Gastrocnemius medialis (tissue), 4 donors: ENCODE results near the gene CEP72. TPM values are rescaled to one million over a fixed set of nuclear protein-coding genes. Genes with fewer than 3 reads are reported as not detected.

Experiments used
- ATAC-seq, 2 donors: fragments of 150-250 bp; one replicate each; pipeline ENCODE4 v1.9.1; 2016
- DNase-seq, 2 donors: peaks; one replicate each; pipeline ENCODE4 v3.0.0-alpha.2; 2019
- H3K27ac ChIP-seq, 4 donors: fragments of 200-600 bp; sonication (generic); 1 replicate in 1 of 4; 2 replicates in 3 of 4; pipeline ENCODE4 v1.5.1; 2016 to 2018; ENCODE audit warnings: mild to moderate bottlenecking in 2 of 4, moderate library complexity in 1 of 4
- H3K27me3 ChIP-seq, 3 donors: fragments of 200-600 bp; sonication (generic) in 2 of 3; 1 replicate in 1 of 3; 2 replicates in 2 of 3; pipeline versions ENCODE4 v1.5.1 to v1.6.0; 2016 to 2019; ENCODE audit warnings: mild to moderate bottlenecking in 1 of 3, moderate library complexity in 1 of 3
- H3K36me3 ChIP-seq, 2 donors: fragments of 200-600 bp; sonication (generic) in 1 of 2; one replicate each; pipeline ENCODE4 v1.5.1; 2017 to 2018
- H3K4me1 ChIP-seq, 2 donors: fragments of 200-600 bp; sonication (generic) in 1 of 2; one replicate each; pipeline ENCODE4 v1.5.1; 2016 to 2017; ENCODE audit warnings: mild to moderate bottlenecking in 2 of 2
- H3K4me3 ChIP-seq, 4 donors: fragments of 200-600 bp; sonication (generic) in 3 of 4; 1 replicate in 1 of 4; 2 replicates in 3 of 4; pipeline ENCODE4 v1.5.1; 2016 to 2019; ENCODE audit warnings: mild to moderate bottlenecking in 2 of 4
- H3K9me3 ChIP-seq, 3 donors: fragments of 200-600 bp; sonication (generic) in 2 of 3; 1 replicate in 1 of 3; 2 replicates in 2 of 3; pipeline ENCODE4 v1.5.1; 2016 to 2019
- POLR2A ChIP-seq, 2 donors: fragments of 450-650 bp; IDR thresholded peaks; one replicate each; pipeline ENCODE4 v1.6.1; 2017; ENCODE audit warnings: antibody characterized with exemption in 2 of 2, mild to moderate bottlenecking in 2 of 2, moderate library complexity in 2 of 2
- in situ Hi-C, 4 donors: fragments of 200-750 bp; cut with MboI; loops; one replicate each; pipeline versions ENCODE4 v1.15.0 to v1.8.0; 2017; ENCODE audit warnings: low sequenced_read_pairs in 4 of 4
- intact Hi-C: fragments of 100-400 bp; cut with DNase I; formaldehyde crosslinking; loops from one replicate; pipeline ENCODE4 v1.15.1; 2023; ENCODE audit warnings: low total_unique reads
- total RNA-seq, 4 donors: library from RNA; depleted of rRNA; stranded (reverse); fragments of >200 nt; gene quantifications; one replicate each; pipeline versions ENCODE4 v1.1.0 to v1.2.3, GENCODE V29; 2016
- TF ChIP-seq, protein P1 (sequence below), 5 experiments: fragments of 450-650 bp in 3 of 5; fragments of 200-600 bp in 2 of 5; sonication (generic) in 2 of 5; IDR thresholded peaks in 4 of 5; conservative IDR thresholded peaks in 1 of 5; 1 replicate in 4 of 5; 2 replicates in 1 of 5; pipeline ENCODE4 v1.5.1; 2016 to 2019; ENCODE audit warnings: antibody characterized with exemption in 5 of 5, mild to moderate bottlenecking in 3 of 5, moderate library complexity in 3 of 5

CEP72 gene
- total RNA-seq, 4 donors from 2014 or later: 0.36 to 0.56 (median 0.40) TPM; not detected in 1

DNA sequence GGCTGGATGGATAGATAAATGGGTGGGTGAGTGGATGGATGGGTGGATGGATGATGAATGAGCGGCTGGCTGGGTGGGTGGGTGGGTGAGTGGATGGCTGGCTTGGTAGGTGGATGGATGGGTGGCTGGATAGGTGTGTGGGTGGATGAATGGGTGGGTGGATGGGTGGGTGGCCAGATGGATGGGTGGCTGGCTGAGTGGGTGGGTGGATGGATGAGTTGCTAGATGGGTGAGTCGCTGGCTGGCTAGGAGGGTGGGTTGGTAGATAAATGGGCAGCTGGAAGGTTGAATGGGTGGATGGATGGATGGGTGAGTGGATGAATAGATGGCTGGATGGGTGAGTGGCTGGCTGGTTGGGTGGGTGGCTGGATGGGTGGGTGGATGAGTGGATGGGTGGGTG is 27.9 kb upstream of the CEP72 start:
- DNase-seq: no peak
- in situ Hi-C loops: no loop called here
- Histone ChIP-seq H3K27me3 (peaks cover 11 to 27% (median 22%) of the 10 kb centered on the region in 3 donors), H3K36me3 (no peaks in the 10 kb centered on the region), H3K4me1 (no peaks in the 10 kb centered on the region), H3K9me3 (no peaks in the 10 kb centered on the region), H3K27ac (no peak overlapping the region), H3K4me3 (no peak overlapping the region)
- no peak for TF ChIP-seq POLR2A (IDR thresholded peaks at IDR 0.05)
- TF ChIP-seq, protein P1, sequence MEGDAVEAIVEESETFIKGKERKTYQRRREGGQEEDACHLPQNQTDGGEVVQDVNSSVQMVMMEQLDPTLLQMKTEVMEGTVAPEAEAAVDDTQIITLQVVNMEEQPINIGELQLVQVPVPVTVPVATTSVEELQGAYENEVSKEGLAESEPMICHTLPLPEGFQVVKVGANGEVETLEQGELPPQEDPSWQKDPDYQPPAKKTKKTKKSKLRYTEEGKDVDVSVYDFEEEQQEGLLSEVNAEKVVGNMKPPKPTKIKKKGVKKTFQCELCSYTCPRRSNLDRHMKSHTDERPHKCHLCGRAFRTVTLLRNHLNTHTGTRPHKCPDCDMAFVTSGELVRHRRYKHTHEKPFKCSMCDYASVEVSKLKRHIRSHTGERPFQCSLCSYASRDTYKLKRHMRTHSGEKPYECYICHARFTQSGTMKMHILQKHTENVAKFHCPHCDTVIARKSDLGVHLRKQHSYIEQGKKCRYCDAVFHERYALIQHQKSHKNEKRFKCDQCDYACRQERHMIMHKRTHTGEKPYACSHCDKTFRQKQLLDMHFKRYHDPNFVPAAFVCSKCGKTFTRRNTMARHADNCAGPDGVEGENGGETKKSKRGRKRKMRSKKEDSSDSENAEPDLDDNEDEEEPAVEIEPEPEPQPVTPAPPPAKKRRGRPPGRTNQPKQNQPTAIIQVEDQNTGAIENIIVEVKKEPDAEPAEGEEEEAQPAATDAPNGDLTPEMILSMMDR (IDR thresholded peaks at IDR 0.05 in 4 of 5, conservative IDR thresholded peaks at IDR 0.05 in 1 of 5): no peak
- intact Hi-C loops: no loop called here
- ATAC-seq: no peak

DNA sequence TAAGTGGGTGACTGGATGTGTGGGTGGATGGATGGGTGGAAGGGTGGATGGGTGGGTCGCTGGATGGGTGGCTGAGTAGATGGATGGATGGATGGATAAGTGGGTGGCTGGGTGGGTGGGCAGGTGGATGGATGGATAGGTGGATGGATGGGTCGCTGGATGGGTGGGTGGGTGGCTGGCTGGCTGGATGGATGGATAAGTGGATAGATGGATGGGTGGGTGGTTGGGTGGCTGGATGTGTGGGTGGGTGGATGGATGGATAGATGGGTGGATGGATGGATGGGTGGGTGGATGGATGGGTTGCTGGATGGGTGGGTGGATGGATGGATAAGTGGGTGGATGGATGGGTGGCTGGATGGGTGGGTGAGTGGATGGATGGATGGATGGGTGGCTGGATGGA is 27.3 kb upstream of the CEP72 start:
- in situ Hi-C loops (no loop called here), intact Hi-C loops (no loop called here)
- Histone ChIP-seq H3K4me1 (no peaks in the 10 kb centered on the region), H3K27me3 (peaks cover 11 to 24% (median 18%) of the 10 kb centered on the region in 3 donors), H3K36me3 (no peaks in the 10 kb centered on the region), H3K4me3 (no peak overlapping the region), H3K27ac (no peak overlapping the region), H3K9me3 (no peaks in the 10 kb centered on the region)
- ATAC-seq (no peak), DNase-seq (no peak)
- no peak for TF ChIP-seq POLR2A (IDR thresholded peaks at IDR 0.05)
- TF ChIP-seq, protein P1 (IDR thresholded peaks at IDR 0.05 in 4 of 5, conservative IDR thresholded peaks at IDR 0.05 in 1 of 5): no peak

DNA sequence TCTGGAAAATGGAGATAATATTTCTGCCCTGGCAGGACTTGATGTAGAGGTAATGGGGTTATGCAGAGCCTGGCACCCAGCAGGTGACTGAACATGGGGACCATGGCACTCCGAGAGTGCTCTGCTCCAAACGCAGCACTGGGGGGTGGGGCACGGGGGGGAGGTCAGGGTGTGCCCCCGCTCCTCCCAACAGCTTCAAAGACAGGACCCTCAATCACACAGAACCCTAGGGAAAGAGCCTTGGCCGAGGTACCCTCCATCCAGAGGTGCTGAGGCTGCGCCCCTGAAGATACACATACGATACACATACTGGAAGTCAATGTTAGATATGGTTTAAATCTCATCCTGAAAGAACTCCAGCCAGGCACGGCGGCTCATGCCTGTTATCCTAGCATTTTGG is 26.6 kb upstream of the CEP72 start:
- Histone ChIP-seq H3K36me3 (no peaks in the 10 kb centered on the region), H3K4me1 (no peaks in the 10 kb centered on the region), H3K27me3 (peaks cover 6 to 19% (median 13%) of the 10 kb centered on the region in 3 donors), H3K27ac (no peak overlapping the region), H3K9me3 (no peaks in the 10 kb centered on the region), H3K4me3 (no peak overlapping the region)
- TF ChIP-seq, protein P1 (IDR thresholded peaks at IDR 0.05 in 4 of 5, conservative IDR thresholded peaks at IDR 0.05 in 1 of 5): no peak
- no peak for TF ChIP-seq POLR2A (IDR thresholded peaks at IDR 0.05)
- DNase-seq (no peak), ATAC-seq (no peak)
- in situ Hi-C loops: no loop called here
- intact Hi-C loops: no loop called here

DNA sequence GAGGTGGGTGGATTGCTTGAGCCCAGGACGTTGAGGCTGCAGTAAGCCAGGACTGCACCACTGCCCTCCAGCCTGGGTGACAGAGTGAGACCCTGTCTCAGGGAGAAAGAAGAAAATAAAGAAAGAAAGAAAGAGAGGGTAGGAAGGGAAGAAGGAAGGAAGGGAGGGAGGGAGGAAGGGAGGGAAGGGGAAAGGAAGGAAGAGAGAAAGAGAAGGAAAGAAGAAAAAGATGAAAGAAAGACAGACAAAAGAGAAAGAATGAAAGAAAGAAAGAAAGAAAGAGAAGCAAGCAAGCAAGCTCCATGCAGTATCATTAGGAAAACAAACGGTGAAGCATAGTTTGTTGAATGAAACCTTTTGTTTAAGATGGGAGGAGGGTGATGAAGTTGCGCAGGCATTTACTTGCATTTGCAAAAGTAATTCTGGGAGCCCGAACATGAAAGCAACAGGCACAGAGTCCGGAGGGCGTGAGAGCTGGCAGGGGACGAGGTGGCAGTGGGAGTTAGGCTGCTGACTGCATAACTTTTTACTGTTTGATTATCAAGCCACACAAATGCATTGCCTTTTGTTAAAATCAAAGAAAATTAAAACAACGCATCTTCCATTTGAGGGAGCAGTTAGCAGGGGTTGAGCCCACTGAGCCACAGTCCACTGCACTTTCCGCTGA is 26.0 kb upstream of the CEP72 start:
- Histone ChIP-seq H3K27ac (no peak overlapping the region), H3K4me3 (no peak overlapping the region), H3K27me3 (peaks cover 5 to 16% (median 9%) of the 10 kb centered on the region in 3 donors), H3K4me1 (no peaks in the 10 kb centered on the region), H3K36me3 (no peaks in the 10 kb centered on the region), H3K9me3 (no peaks in the 10 kb centered on the region)
- in situ Hi-C loops (no loop called here), intact Hi-C loops (no loop called here)
- ATAC-seq (no peak), DNase-seq (no peak)
- no peak for TF ChIP-seq POLR2A (IDR thresholded peaks at IDR 0.05)
- TF ChIP-seq, protein P1 (IDR thresholded peaks at IDR 0.05 in 4 of 5, conservative IDR thresholded peaks at IDR 0.05 in 1 of 5): no peak
